Measurements from ENCODE around the gene CANX.

The CANX gene

GRCh38 chr5:179762079-179762780, 63.5 kb downstream of the CANX start:
- CTCF ChIA-PET = interaction anchor here (0.6 to 4.9 kb wide), 33 partner anchors 8 to 1212 kb away, joined by 3 to 42 read pairs (median 5); partner anchors contain the start of genes CBY3 and LTC4S
- POLR2A ChIA-PET = interaction anchor here (0.5 to 3.1 kb wide), 3 partner anchors 31 to 138 kb away, joined by 3 to 8 read pairs (median 3); partner anchors contain the start of genes HNRNPH1 and SQSTM1
- no peak for TF ChIP-seq CTCF (IDR thresholded peaks at IDR 0.05; ENCODE audit: insufficient read depth, low read length, missing control alignments)
- H3K4me3 ChIP-seq (ENCODE audit: low read depth, low read length) = no peak overlapping the region; the same call in 1 of the 2 replicates
- DNase-seq (ENCODE audit: low read depth, low spot score) = no peak

GRCh38 chr5:179762781-179763176, 64.0 kb downstream of the CANX start:
- DNase-seq (ENCODE audit: low read depth, low spot score) = no peak
- ChIA-PET CTCF (interaction anchor here (0.6 to 4.9 kb wide), 31 partner anchors 9 to 1211 kb away, joined by 3 to 42 read pairs (median 7); partner anchors contain the start of genes CBY3 and LTC4S), POLR2A (interaction anchor here (0.5 to 3.1 kb wide), 3 partner anchors 32 to 139 kb away, joined by 3 to 8 read pairs (median 3); partner anchors contain the start of genes HNRNPH1 and SQSTM1)
- no peak overlapping the region for H3K4me3 ChIP-seq (ENCODE audit: low read depth, low read length)
- no peak for TF ChIP-seq CTCF (IDR thresholded peaks at IDR 0.05; ENCODE audit: insufficient read depth, low read length, missing control alignments)

GRCh38 chr5:179763215-179763945, 64.6 kb downstream of the CANX start:
- DNase-seq (ENCODE audit: low read depth, low spot score) = peak; percentile 51
- CTCF ChIA-PET = interaction anchor here (0.6 to 4.9 kb wide), 36 partner anchors 8 to 1210 kb away, joined by 3 to 42 read pairs (median 5); partner anchors contain the start of genes CBY3 and LTC4S
- POLR2A ChIA-PET = interaction anchor here (3.1 kb wide), 1 partner anchor 57 kb away, joined by 8 read pairs; the partner anchor contains the start of gene SQSTM1
- peak; percentile 71 for TF ChIP-seq CTCF (IDR thresholded peaks at IDR 0.05; ENCODE audit: insufficient read depth, low read length, missing control alignments)
- no peak overlapping the region for H3K4me3 ChIP-seq (ENCODE audit: low read depth, low read length)

- no peak for DNase-seq (ENCODE audit: low read depth, low spot score)
- no peak for TF ChIP-seq CTCF (IDR thresholded peaks at IDR 0.05; ENCODE audit: insufficient read depth, low read length, missing control alignments)
- POLR2A ChIA-PET = interaction anchor here (0.5 to 3.1 kb wide), 2 partner anchors 26 to 56 kb away, joined by 3 to 8 read pairs; partner anchors contain the start of gene SQSTM1
- CTCF ChIA-PET = interaction anchor here (0.6 to 4.9 kb wide), 17 partner anchors 10 to 104 kb away, joined by 3 to 42 read pairs (median 7); no protein-coding TSS in a partner anchor
- H3K4me3 ChIP-seq (ENCODE audit: low read depth, low read length) = no peak overlapping the region
These were observed 65.3 kb downstream of the CANX start for GRCh38 chr5:179764056-179764455.

- TF ChIP-seq CTCF (IDR thresholded peaks at IDR 0.05; ENCODE audit: insufficient read depth, low read length, missing control alignments) = no peak
- DNase-seq (ENCODE audit: low read depth, low spot score) = peak; percentile 44
- CTCF ChIA-PET = interaction anchor here (0.7 to 4.9 kb wide), 5 partner anchors 12 to 31 kb away, joined by 3 to 42 read pairs (median 19); no protein-coding TSS in a partner anchor
- POLR2A ChIA-PET = no interaction called here
- H3K4me3 ChIP-seq (ENCODE audit: low read depth, low read length) = no peak overlapping the region
These were observed 66.6 kb downstream of the CANX start for GRCh38 chr5:179765400-179765799.

All from AG04449 (cell line).